Ishikawa (cell line): ENCODE results near the gene THBS4.

Experiments
- CEBPB ChIP-seq: IDR thresholded peaks from 2 replicates; pipeline ENCODE4 v1.6.1; 2012
- CREB1 ChIP-seq: IDR thresholded peaks from 2 replicates; pipeline ENCODE4 v1.6.1; 2012; ENCODE audit warnings: low read depth
- EP300 ChIP-seq: IDR thresholded peaks from 2 replicates; pipeline ENCODE4 v1.6.1; 2012; ENCODE audit warnings: borderline replicate concordance
- FOXM1 ChIP-seq: IDR thresholded peaks from 2 replicates; pipeline ENCODE4 v1.6.1; 2012; ENCODE audit warnings: low read depth, borderline replicate concordance
- MAX ChIP-seq: IDR thresholded peaks from 2 replicates; pipeline ENCODE4 v1.6.1; 2012
- RAD21 ChIP-seq: IDR thresholded peaks from 2 replicates; pipeline ENCODE4 v1.6.1; 2012; ENCODE audit warnings: low read depth
- YY1 ChIP-seq: IDR thresholded peaks from 2 replicates; pipeline ENCODE4 v1.6.1; 2012; ENCODE audit warnings: low read depth

GRCh38 chr5:80072103-80073073, 37.2 kb downstream of the THBS4 start:
- TF ChIP-seq EP300 (no peak), YY1 (no peak), CEBPB (no peak), RAD21 (no peak), MAX (no peak), FOXM1 (no peak), CREB1 (no peak)
